IPS-20b (cell line): ENCODE results near the gene APOA5.

ENCODE experiments used
- H3K27ac ChIP-seq: one replicate; pipeline ENCODE4 v1.5.1; 2013; ENCODE audit warnings: low read length
- H3K27me3 ChIP-seq: 2 replicates; pipeline ENCODE4 v1.6.1; 2013; ENCODE audit warnings: mild to moderate bottlenecking, low read length, inconsistent platforms; ENCODE audit not compliant: insufficient read depth
- H3K36me3 ChIP-seq: 2 replicates; pipeline ENCODE4 v1.6.1; 2013; ENCODE audit warnings: low read depth, mild to moderate bottlenecking, inconsistent platforms, low read length, moderate library complexity; ENCODE audit not compliant: insufficient read depth
- H3K4me1 ChIP-seq: 2 replicates; pipeline ENCODE4 v1.6.1; 2013; ENCODE audit warnings: mild to moderate bottlenecking, control low read depth, inconsistent platforms, low read length, moderate library complexity; ENCODE audit not compliant: insufficient read depth
- H3K4me3 ChIP-seq: 2 replicates; pipeline ENCODE4 v1.5.1; 2013; ENCODE audit warnings: mild to moderate bottlenecking, low read length, inconsistent platforms
- H3K9ac ChIP-seq: 2 replicates; pipeline ENCODE4 v1.6.1; 2013; ENCODE audit warnings: low read depth, mild to moderate bottlenecking, inconsistent platforms, low read length, moderate library complexity
- H3K9me3 ChIP-seq: 2 replicates; pipeline ENCODE4 v1.6.1; 2013; ENCODE audit warnings: mild to moderate bottlenecking, low read depth, low read length, inconsistent platforms; ENCODE audit not compliant: insufficient read depth

Gene APOA5

DNA sequence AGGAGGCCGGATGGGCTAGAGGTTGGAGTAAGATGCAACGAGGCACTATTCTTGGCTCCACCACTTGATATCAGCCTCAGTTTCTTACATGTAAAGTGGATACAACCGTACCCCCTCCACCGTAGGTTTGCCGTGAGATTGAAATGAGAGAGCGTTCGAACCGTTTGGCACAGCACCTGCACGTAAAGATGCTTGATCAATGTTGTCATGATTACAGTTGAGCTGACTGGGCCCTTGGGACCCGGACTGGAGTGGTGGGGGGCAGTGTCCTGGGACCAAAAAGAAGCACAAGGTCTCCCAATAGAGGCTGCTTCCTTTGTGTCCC lies 41.8 kb upstream of the APOA5 start:
- Histone ChIP-seq H3K27me3 (peaks cover 12% of the 10 kb centered on the region), H3K27ac (no peak overlapping the region), H3K9me3 (no peaks in the 10 kb centered on the region), H3K4me1 (peaks cover 7% of the 10 kb centered on the region; the same call in 1 of the 2 replicates), H3K36me3 (no peaks in the 10 kb centered on the region), H3K9ac (no peak overlapping the region), H3K4me3 (no peak overlapping the region)

DNA sequence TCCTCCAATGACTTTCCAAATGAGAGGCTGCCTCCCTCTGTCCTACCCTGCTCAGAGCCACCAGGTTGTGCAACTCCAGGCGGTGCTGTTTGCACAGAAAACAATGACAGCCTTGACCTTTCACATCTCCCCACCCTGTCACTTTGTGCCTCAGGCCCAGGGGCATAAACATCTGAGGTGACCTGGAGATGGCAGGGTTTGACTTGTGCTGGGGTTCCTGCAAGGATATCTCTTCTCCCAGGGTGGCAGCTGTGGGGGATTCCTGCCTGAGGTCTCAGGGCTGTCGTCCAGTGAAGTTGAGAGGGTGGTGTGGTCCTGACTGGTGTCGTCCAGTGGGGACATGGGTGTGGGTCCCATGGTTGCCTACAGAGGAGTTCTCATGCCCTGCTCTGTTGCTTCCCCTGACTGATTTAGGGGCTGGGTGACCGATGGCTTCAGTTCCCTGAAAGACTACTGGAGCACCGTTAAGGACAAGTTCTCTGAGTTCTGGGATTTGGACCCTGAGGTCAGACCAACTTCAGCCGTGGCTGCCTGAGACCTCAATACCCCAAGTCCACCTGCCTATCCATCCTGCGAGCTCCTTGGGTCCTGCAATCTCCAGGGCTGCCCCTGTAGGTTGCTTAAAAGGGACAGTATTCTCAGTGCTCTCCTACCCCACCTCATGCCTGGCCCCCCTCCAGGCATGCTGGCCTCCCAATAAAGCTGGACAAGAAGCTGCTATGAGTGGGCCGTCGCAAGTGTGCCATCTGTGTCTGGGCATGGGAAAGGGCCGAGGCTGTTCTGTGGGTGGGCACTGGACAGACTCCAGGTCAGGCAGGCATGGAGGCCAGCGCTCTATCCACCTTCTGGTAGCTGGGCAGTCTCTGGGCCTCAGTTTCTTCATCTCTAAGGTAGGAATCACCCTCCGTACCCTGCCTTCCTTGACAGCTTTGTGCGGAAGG lies 40.9 kb upstream of the APOA5 start:
- H3K27me3 ChIP-seq, result peaks cover 12% of the 10 kb centered on the region
- H3K4me3 ChIP-seq, result no peak overlapping the region
- no peak overlapping the region for H3K9ac ChIP-seq
- peaks cover 7% of the 10 kb centered on the region; the same call in 1 of the 2 replicates for H3K4me1 ChIP-seq
- no peak overlapping the region for H3K27ac ChIP-seq
- H3K9me3 ChIP-seq, result no peaks in the 10 kb centered on the region
- H3K36me3 ChIP-seq, result no peaks in the 10 kb centered on the region

DNA sequence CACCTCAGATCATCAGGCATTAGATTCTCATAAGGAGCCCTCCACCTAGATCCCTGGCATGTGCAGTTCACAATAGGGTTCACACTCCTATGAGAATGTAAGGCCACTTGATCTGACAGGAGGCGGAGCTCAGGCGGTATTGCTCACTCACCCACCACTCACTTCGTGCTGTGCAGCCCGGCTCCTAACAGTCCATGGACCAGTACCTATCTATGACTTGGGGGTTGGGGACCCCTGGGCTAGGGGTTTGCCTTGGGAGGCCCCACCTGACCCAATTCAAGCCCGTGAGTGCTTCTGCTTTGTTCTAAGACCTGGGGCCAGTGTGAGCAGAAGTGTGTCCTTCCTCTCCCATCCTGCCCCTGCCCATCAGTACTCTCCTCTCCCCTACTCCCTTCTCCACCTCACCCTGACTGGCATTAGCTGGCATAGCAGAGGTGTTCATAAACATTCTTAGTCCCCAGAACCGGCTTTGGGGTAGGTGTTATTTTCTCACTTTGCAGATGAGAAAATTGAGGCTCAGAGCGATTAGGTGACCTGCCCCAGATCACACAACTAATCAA lies 40.2 kb upstream of the APOA5 start:
- Histone ChIP-seq H3K27ac (no peak overlapping the region), H3K4me1 (peaks cover 7% of the 10 kb centered on the region; the same call in 1 of the 2 replicates), H3K9me3 (no peaks in the 10 kb centered on the region), H3K4me3 (no peak overlapping the region), H3K27me3 (peaks cover 12% of the 10 kb centered on the region), H3K36me3 (no peaks in the 10 kb centered on the region), H3K9ac (no peak overlapping the region)

DNA sequence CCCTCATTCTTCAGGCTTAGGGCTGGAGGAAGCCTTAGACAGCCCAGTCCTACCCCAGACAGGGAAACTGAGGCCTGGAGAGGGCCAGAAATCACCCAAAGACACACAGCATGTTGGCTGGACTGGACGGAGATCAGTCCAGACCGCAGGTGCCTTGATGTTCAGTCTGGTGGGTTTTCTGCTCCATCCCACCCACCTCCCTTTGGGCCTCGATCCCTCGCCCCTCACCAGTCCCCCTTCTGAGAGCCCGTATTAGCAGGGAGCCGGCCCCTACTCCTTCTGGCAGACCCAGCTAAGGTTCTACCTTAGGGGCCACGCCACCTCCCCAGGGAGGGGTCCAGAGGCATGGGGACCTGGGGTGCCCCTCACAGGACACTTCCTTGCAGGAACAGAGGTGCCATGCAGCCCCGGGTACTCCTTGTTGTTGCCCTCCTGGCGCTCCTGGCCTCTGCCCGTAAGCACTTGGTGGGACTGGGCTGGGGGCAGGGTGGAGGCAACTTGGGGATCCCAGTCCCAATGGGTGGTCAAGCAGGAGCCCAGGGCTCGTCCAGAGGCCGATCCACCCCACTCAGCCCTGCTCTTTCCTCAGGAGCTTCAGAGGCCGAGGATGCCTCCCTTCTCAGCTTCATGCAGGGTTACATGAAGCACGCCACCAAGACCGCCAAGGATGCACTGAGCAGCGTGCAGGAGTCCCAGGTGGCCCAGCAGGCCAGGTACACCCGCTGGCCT lies 38.7 kb upstream of the APOA5 start:
- Histone ChIP-seq H3K27ac (no peak overlapping the region), H3K27me3 (peaks cover 8% of the 10 kb centered on the region), H3K36me3 (no peaks in the 10 kb centered on the region), H3K4me3 (no peak overlapping the region), H3K9ac (no peak overlapping the region), H3K4me1 (peaks cover 6% of the 10 kb centered on the region; the same call in 1 of the 2 replicates), H3K9me3 (no peaks in the 10 kb centered on the region)

DNA sequence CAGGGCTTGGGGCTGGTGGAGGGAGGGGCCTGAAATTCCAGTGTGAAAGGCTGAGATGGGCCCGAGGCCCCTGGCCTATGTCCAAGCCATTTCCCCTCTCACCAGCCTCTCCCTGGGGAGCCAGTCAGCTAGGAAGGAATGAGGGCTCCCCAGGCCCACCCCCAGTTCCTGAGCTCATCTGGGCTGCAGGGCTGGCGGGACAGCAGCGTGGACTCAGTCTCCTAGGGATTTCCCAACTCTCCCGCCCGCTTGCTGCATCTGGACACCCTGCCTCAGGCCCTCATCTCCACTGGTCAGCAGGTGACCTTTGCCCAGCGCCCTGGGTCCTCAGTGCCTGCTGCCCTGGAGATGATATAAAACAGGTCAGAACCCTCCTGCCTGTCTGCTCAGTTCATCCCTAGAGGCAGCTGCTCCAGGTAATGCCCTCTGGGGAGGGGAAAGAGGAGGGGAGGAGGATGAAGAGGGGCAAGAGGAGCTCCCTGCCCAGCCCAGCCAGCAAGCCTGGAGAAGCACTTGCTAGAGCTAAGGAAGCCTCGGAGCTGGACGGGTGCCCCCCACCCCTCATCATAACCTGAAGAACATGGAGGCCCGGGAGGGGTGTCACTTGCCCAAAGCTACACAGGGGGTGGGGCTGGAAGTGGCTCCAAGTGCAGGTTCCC lies 38.0 kb upstream of the APOA5 start, which contains the start of gene APOC3:
Gene APOC3 (plus strand): TSS at position 383 of the 659 bp plus-strand sequence. CDS start 676 bp downstream, outside the sequence.
- Histone ChIP-seq H3K4me1 (no peaks in the 10 kb centered on the region), H3K27me3 (peaks cover 1% of the 10 kb centered on the region), H3K9ac (no peak within 1 kb of the TSS), H3K9me3 (no peaks in the 10 kb centered on the region), H3K4me3 (no peak within 1 kb of the TSS), H3K36me3 (no peaks in the 10 kb centered on the region), H3K27ac (no peak within 1 kb of the TSS)

DNA sequence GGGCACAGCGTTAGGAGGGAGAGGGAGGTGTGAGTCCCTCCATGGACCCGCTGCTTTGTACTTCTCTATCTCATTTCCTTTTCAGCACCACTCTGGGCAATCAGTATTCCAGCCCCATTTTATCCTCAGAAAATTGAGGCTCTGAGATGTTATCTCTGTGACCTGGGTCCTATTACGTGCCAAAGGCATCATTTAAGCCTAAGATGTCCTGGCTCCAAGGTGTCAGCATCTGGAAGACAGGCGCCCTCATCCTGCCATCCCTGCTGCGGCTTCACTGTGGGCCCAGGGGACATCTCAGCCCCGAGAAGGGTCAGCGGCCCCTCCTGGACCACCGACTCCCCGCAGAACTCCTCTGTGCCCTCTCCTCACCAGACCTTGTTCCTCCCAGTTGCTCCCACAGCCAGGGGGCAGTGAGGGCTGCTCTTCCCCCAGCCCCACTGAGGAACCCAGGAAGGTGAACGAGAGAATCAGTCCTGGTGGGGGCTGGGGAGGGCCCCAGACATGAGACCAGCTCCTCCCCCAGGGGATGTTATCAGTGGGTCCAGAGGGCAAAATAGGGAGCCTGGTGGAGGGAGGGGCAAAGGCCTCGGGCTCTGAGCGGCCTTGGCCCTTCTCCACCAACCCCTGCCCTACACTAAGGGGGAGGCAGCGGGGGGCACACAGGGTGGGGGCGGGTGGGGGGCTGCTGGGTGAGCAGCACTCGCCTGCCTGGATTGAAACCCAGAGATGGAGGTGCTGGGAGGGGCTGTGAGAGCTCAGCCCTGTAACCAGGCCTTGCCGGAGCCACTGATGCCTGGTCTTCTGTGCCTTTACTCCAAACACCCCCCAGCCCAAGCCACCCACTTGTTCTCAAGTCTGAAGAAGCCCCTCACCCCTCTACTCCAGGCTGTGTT lies 37.2 kb upstream of the APOA5 start:
- H3K4me1 ChIP-seq, result no peaks in the 10 kb centered on the region
- no peak overlapping the region for H3K27ac ChIP-seq
- no peaks in the 10 kb centered on the region for H3K36me3 ChIP-seq
- H3K9ac ChIP-seq, result no peak overlapping the region
- H3K9me3 ChIP-seq, result no peaks in the 10 kb centered on the region
- no peaks in the 10 kb centered on the region for H3K27me3 ChIP-seq
- H3K4me3 ChIP-seq, result no peak overlapping the region

DNA sequence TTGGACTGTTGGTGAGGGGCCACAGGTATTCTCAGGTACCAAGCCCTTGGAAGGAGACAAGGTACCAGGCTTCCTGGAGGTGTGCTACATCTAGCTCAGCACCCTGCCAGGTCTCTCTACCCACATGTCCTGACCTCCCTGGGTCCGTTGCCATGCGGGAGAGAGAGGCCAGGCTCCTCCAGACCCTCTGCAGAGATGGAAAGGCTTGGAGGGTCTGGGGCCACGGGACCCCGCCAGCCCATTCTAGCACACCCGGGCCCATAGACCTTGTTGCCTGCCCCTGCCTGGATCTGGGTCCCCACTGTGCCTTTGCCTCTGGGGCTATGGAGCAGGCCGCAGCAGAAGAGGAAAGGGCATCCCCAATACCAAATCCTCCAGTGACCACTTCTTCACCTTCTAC lies 35.8 kb upstream of the APOA5 start:
- H3K4me1 ChIP-seq, result no peaks in the 10 kb centered on the region
- H3K4me3 ChIP-seq, result no peak overlapping the region
- H3K9ac ChIP-seq, result no peak overlapping the region
- H3K9me3 ChIP-seq, result no peaks in the 10 kb centered on the region
- no peaks in the 10 kb centered on the region for H3K36me3 ChIP-seq
- H3K27me3 ChIP-seq, result no peaks in the 10 kb centered on the region
- H3K27ac ChIP-seq, result no peak overlapping the region

DNA sequence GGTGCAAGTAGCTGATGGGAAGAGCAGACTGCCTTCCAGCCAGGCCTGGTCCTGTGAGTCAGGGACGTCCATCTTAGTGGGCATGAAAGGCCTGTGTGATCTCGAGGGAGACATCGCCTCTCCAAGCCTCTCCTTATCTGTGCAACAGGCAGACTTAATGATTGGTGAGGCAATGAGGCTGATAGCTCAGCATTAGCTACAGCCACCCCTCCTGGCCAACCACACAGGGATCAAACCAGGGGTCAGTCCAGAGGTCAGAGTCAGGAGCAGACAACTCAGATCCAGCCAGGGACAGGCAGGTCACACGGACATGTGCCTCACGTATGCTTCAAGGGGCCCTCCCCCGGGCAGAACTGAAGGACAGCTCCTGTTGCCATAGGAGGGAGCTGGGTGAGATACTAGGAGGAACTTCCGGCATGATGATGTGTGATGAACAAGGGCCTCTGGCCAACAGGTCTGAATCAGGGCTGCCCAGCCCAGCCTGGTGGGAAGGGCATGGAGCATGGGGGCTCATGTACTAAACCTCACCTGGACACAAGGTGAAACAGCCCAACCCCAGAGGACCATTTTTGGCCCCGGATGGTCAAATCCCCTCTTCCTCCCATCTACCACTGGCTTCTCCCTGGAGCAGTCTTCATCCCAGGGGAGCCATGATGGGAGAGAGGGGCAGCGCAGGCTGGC lies 35.2 kb upstream of the APOA5 start:
- no peaks in the 10 kb centered on the region for H3K4me1 ChIP-seq
- H3K27me3 ChIP-seq, result no peaks in the 10 kb centered on the region
- H3K9ac ChIP-seq, result no peak overlapping the region
- no peaks in the 10 kb centered on the region for H3K36me3 ChIP-seq
- H3K9me3 ChIP-seq, result no peaks in the 10 kb centered on the region
- no peak overlapping the region for H3K4me3 ChIP-seq
- H3K27ac ChIP-seq, result no peak overlapping the region

DNA sequence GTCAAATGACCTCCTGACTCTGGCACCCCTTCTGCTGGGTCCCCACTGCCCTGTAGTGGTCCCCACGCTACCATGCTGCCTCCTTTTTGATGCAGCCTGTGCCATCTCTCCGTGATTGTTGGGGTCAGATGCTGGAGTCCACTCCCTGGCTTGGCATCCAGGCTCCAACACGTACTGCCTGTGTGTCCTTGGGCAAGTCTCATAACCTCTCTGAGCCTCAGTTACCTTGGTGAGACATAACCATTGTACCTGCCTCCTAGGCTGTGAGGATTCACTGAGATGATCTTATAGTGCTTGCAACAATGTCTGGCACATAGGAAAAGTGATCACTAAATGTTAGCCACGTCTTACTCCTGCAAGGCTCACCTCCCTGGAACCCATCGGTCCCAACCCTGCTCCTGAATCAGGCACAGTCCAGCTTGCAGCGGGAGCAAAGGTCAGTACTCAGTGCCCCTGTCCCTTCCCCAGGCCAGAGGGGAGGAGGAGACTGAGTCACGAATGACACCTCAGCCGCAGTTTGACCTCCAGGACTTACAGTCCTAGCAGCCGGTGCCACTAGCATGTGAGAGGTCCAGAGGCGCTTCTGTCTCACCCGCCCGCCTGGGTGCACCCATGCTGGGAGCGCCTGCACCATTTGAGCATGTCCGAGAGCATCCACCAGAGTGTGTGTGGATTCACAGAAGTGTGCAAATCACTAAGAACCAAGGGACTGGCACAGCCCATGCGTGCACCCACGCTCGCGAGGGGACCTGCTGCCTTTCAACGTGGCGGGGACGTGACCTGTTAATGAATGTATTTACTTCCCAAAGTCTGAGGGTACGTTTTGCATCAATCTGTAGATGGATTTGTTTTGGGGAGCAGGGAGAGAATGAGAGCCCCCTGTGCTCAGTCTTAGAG lies 34.4 kb upstream of the APOA5 start:
- Histone ChIP-seq H3K9ac (no peak overlapping the region), H3K27me3 (no peaks in the 10 kb centered on the region), H3K4me1 (no peaks in the 10 kb centered on the region), H3K36me3 (no peaks in the 10 kb centered on the region), H3K4me3 (no peak overlapping the region), H3K27ac (no peak overlapping the region), H3K9me3 (no peaks in the 10 kb centered on the region)

DNA sequence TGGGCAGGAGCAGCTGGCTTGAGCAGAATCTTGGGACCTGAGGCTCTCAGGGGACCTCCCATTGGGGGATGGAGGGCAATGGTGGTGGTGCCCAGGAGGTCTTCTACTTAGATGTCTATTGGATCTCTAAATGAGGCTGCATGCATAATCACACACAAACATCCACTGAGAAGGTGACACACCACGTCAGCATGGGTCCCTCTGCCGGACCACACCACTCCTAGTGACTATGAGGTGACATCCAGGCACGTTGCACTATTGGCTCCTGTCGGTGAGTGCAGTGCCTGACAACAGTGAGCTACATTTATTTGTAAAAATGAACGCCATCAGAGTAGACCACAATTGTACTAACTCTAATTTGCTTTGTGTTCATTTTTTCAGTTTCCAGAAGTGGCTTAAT lies 33.8 kb upstream of the APOA5 start:
- no peak overlapping the region for H3K27ac ChIP-seq
- no peaks in the 10 kb centered on the region for H3K9me3 ChIP-seq
- no peaks in the 10 kb centered on the region for H3K36me3 ChIP-seq
- H3K4me3 ChIP-seq, result no peak overlapping the region
- no peaks in the 10 kb centered on the region for H3K4me1 ChIP-seq
- H3K27me3 ChIP-seq, result no peaks in the 10 kb centered on the region
- no peak overlapping the region for H3K9ac ChIP-seq
